ENCODE results near the gene ATP9B. TPM values are rescaled to one million over a fixed set of nuclear protein-coding genes. Genes with fewer than 3 reads are reported as not detected.

The ATP9B gene
- total RNA-seq, 1 donor: 35.4 TPM

DNA sequence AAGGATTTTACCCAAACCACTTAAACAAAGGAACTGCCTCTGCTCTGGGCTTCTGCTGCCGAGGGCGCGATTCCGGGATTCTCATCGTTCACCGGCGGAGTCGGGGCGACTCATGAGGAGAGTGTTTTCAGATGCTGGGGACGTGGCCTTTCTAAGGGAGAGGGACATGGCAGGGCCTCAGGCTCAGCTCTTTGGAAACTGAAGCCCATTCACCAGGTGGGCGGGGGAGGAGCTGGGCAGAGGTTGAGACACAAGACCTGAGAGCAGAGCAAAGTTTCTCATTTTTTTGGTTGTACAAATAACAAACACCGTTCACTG, 356.3 kb downstream of the ATP9B start:
- no peak overlapping the region for H3K4me3 ChIP-seq (ENCODE audit: low read depth, low read length)
- TF ChIP-seq CTCF (IDR thresholded peaks at IDR 0.05; ENCODE audit: insufficient read depth, low read depth, low read length): no peak
- DNase-seq (ENCODE audit: low read depth): no peak

GRCh38 chr18:79426376-79427300, 357.4 kb downstream of the ATP9B start:
- H3K4me3 ChIP-seq (ENCODE audit: low read depth, low read length): no peak overlapping the region
- no peak for TF ChIP-seq CTCF (IDR thresholded peaks at IDR 0.05; ENCODE audit: insufficient read depth, low read depth, low read length)
- no peak for DNase-seq (ENCODE audit: low read depth)

- DNase-seq (ENCODE audit: low read depth): no peak
These were observed 358.4 kb downstream of the ATP9B start for GRCh38 chr18:79427368-79428225.

More at GRCh38 chr18:79427368-79428225, 358.4 kb downstream of the ATP9B start:
- H3K4me3 ChIP-seq (ENCODE audit: low read depth, low read length): no peak overlapping the region
- TF ChIP-seq CTCF (IDR thresholded peaks at IDR 0.05; ENCODE audit: insufficient read depth, low read depth, low read length): no peak

Other genes starting within 250 kb of the ATP9B start
- gene SALL3, start 89.6 kb upstream of the ATP9B start, total RNA-seq: not detected in 2 replicates

Data from fibroblast of villous mesenchyme (primary cell).